Naive thymus-derived CD4-positive, alpha-beta T cell (primary cell): ENCODE results near the gene NOL9. TPM values are rescaled to one million over a fixed set of nuclear protein-coding genes. Genes with fewer than 3 reads are reported as not detected.
A peak's percentile ranks its signal among the peaks of the same experiment; 100 is the strongest.
"Not testable (repeated sequence)": the region's sequence is repeated elsewhere in the genome, so short reads cannot be mapped to it uniquely, and the experiment has no call there.

ENCODE experiments used
- ATAC-seq: fragments of 150-1000 bp; cut with Tn5 transposase; 2 replicates; pipeline ENCODE4 v1.10.0; 2021; ENCODE audit warnings: mild to moderate bottlenecking, moderate library complexity
- CTCF ChIA-PET: fragments of 350-600 bp; sonication (Branson Sonifier 250); formaldehyde crosslinking; loops from one replicate; lab custom pipeline; 2021; ENCODE audit warnings: antibody characterized with exemption; lab: Charles Lee
- POLR2A ChIA-PET: fragments of 350-600 bp; sonication (Branson Sonifier 250); formaldehyde crosslinking; loops from one replicate; lab custom pipeline; 2021; ENCODE audit warnings: antibody characterized with exemption, inconsistent platforms; lab: Charles Lee
- DNase-seq, 9 donors: peaks; one replicate each; pipeline versions ENCODE4 v3.0.0 to v3.0.0-alpha.2; 2020 to 2022; ENCODE audit warnings: mixed read lengths in 1 of 9
- H3K27ac ChIP-seq: one replicate; pipeline ENCODE4 v1.7.0; 2013; ENCODE audit warnings: mild to moderate bottlenecking, low read depth, low read length, moderate library complexity
- H3K27me3 ChIP-seq, 2 donors: one replicate each; pipeline ENCODE4 v1.7.0; 2013; ENCODE audit warnings: low read length in 2 of 2, mild to moderate bottlenecking in 2 of 2, moderate library complexity in 2 of 2; ENCODE audit not compliant: control insufficient read depth in 2 of 2, insufficient read depth in 2 of 2
- H3K36me3 ChIP-seq, 3 experiments: 1 replicate in 2 of 3; 2 replicates in 1 of 3; pipeline ENCODE4 v1.7.0; 2013; ENCODE audit warnings: low read length in 3 of 3, mild to moderate bottlenecking in 3 of 3, moderate library complexity in 1 of 3; ENCODE audit not compliant: insufficient read depth in 3 of 3, control insufficient read depth in 2 of 3
- H3K4me1 ChIP-seq, 2 donors: one replicate each; pipeline ENCODE4 v1.7.0; 2013; ENCODE audit warnings: low read length in 2 of 2, mild to moderate bottlenecking in 2 of 2, moderate library complexity in 1 of 2; ENCODE audit not compliant: control insufficient read depth in 2 of 2, insufficient read depth in 2 of 2
- H3K4me3 ChIP-seq: 2 replicates; pipeline ENCODE4 v1.7.0; 2013; ENCODE audit warnings: mild to moderate bottlenecking, low read length
- H3K9me3 ChIP-seq, 3 experiments: 1 replicate in 2 of 3; 2 replicates in 1 of 3; pipeline ENCODE4 v1.7.0; 2013; ENCODE audit warnings: low read length in 3 of 3; ENCODE audit not compliant: control insufficient read depth in 2 of 3
- H3K27ac Mint-ChIP-seq, 9 donors: one replicate each; pipeline ENCODE4 v1.8.0; 2020 to 2022; ENCODE audit warnings: mixed read lengths in 9 of 9, mild to moderate bottlenecking in 8 of 9, moderate library complexity in 5 of 9, inconsistent platforms in 2 of 9
- H3K27me3 Mint-ChIP-seq, 5 donors: one replicate each; pipeline ENCODE4 v1.8.0; 2021 to 2022; ENCODE audit warnings: mixed read lengths in 5 of 5, mild to moderate bottlenecking in 1 of 5
- H3K36me3 Mint-ChIP-seq, 5 donors: one replicate each; pipeline ENCODE4 v1.8.0; 2020 to 2022; ENCODE audit warnings: mixed read lengths in 5 of 5, mild to moderate bottlenecking in 3 of 5, inconsistent platforms in 1 of 5
- H3K4me1 Mint-ChIP-seq, 7 donors: one replicate each; pipeline ENCODE4 v1.8.0; 2020 to 2022; ENCODE audit warnings: mixed read lengths in 7 of 7, mild to moderate bottlenecking in 3 of 7, inconsistent platforms in 1 of 7
- H3K4me3 Mint-ChIP-seq, 10 donors: one replicate each; pipeline ENCODE4 v1.8.0; 2020 to 2022; ENCODE audit warnings: mild to moderate bottlenecking in 10 of 10, mixed read lengths in 10 of 10, moderate library complexity in 6 of 10, inconsistent platforms in 2 of 10
- H3K9me3 Mint-ChIP-seq, 11 donors: one replicate each; pipeline ENCODE4 v1.8.0; 2020 to 2022; ENCODE audit warnings: mixed read lengths in 11 of 11, mild to moderate bottlenecking in 4 of 11, inconsistent platforms in 1 of 11, moderate library complexity in 1 of 11
- intact Hi-C, 2 donors: fragments of 100-400 bp; cut with micrococcal nuclease; formaldehyde crosslinking; loops; one replicate each; pipeline ENCODE4 v1.15.1; 2023
- polyA plus RNA-seq, 2 donors: library from polyadenylated mRNA; unstranded; fragments of 300-500 nt; fragmentation: Illumina TruSeq; gene quantifications; one replicate each; pipeline ENCODE4 v1.2.3, GENCODE V29; 2021
- total RNA-seq, 6 experiments: library from RNA in 5 of 6; stranded (reverse) in 5 of 6; gene quantifications; 1 replicate in 5 of 6; 2 replicates in 1 of 6; pipeline ENCODE4 v1.2.3 and lab custom pipeline; 2021 to 2026

Gene NOL9
- total and polyA plus RNA-seq, 7 experiments from 2014 or later, result 13.4 to 80.6 (median 57.4) TPM

GRCh38 chr1:6601049-6601922 lies 47.0 kb upstream of the NOL9 start:
- Histone ChIP-seq H3K4me3 (peak overlapping the region; percentile 98), H3K27me3 (no peaks in the 10 kb centered on the region), H3K36me3 (peaks cover 0 to 31% (median 16%) of the 10 kb centered on the region in 3 experiments), H3K4me1 (peaks cover 37 to 43% of the 10 kb centered on the region in 2 donors), H3K27ac (peak overlapping the region; percentile 94), H3K9me3 (no peaks in the 10 kb centered on the region)
- peak overlapping the region; percentile 89 to 99 (median 96) for H3K4me3 Mint-ChIP-seq
- H3K4me1 Mint-ChIP-seq, result peaks cover 13 to 53% (median 42%) of the 10 kb centered on the region in 7 donors
- H3K27ac Mint-ChIP-seq, result peak overlapping the region; percentile 88 to 97 (median 93)
- H3K9me3 Mint-ChIP-seq, result peaks cover 0 to 2% (median 0%) of the 10 kb centered on the region in 11 donors
- ChIA-PET POLR2A (interaction anchor here (0.6 to 15.1 kb wide), 25 partner anchors 7 to 402 kb away, joined by 3 to 246 read pairs (median 4); partner anchors contain the start of genes NOL9, PHF13, PLEKHG5 and TAS1R1), CTCF (interaction anchor here (0.7 to 3.6 kb wide), 6 partner anchors 11 to 111 kb away, joined by 3 to 17 read pairs (median 4); partner anchors contain the start of genes NOL9, PLEKHG5, TAS1R1 and THAP3)
- H3K27me3 Mint-ChIP-seq, result no peaks in the 10 kb centered on the region
- intact Hi-C loops, result loop anchor here (1.0 to 5.0 kb wide), 9 partner anchors 21 to 609 kb away; partner anchors contain the start of genes NPHP4 (in 2 of the 2), ACOT7 (in 1 of the 2), CAMTA1 (in 1 of the 2) and ICMT (in 1 of the 2)
- peak in 7 of 9 donors; percentile 37 to 78 (median 57) for DNase-seq
- peak; percentile 58 for ATAC-seq
- peaks cover 0 to 10% (median 0%) of the 10 kb centered on the region in 5 donors for H3K36me3 Mint-ChIP-seq

- Histone ChIP-seq H3K9me3 (no peaks in the 10 kb centered on the region), H3K27me3 (no peaks in the 10 kb centered on the region), H3K36me3 (peaks cover 0 to 38% (median 16%) of the 10 kb centered on the region in 3 experiments), H3K4me1 (peaks cover 37 to 46% of the 10 kb centered on the region in 2 donors), H3K27ac (peak overlapping the region; percentile 94), H3K4me3 (peak overlapping the region; percentile 98)
- intact Hi-C loops, result loop anchor here (1.0 to 5.0 kb wide), 9 partner anchors 20 to 608 kb away; partner anchors contain the start of genes NPHP4 (in 2 of the 2), ACOT7 (in 1 of the 2), CAMTA1 (in 1 of the 2) and ICMT (in 1 of the 2)
- H3K4me1 Mint-ChIP-seq, result peaks cover 13 to 61% (median 49%) of the 10 kb centered on the region in 7 donors
- no peak for ATAC-seq
- peaks cover 0 to 16% (median 0%) of the 10 kb centered on the region in 5 donors for H3K36me3 Mint-ChIP-seq
- H3K9me3 Mint-ChIP-seq, result peaks cover 0 to 2% (median 0%) of the 10 kb centered on the region in 11 donors
- H3K27ac Mint-ChIP-seq, result peak overlapping the region; percentile 88 to 97 (median 93)
- ChIA-PET POLR2A (interaction anchor here (0.6 to 15.1 kb wide), 16 partner anchors 9 to 141 kb away, joined by 3 to 246 read pairs (median 10); partner anchors contain the start of genes NOL9, PHF13, PLEKHG5 and TAS1R1), CTCF (interaction anchor here (1.0 to 3.6 kb wide), 7 partner anchors 12 to 112 kb away, joined by 3 to 17 read pairs (median 7); partner anchors contain the start of genes NOL9, PLEKHG5, TAS1R1 and THAP3)
- no peaks in the 10 kb centered on the region for H3K27me3 Mint-ChIP-seq
- peak overlapping the region; percentile 89 to 99 (median 96) for H3K4me3 Mint-ChIP-seq
- DNase-seq, result no peak
These were observed 46.2 kb upstream of the NOL9 start for GRCh38 chr1:6600410-6601048.

- not testable (repeated sequence) for ATAC-seq, H3K9me3 ChIP-seq, DNase-seq, H3K27me3 Mint-ChIP-seq, H3K9me3 Mint-ChIP-seq, H3K27me3 ChIP-seq
- Mint-ChIP-seq H3K36me3 (peaks cover 0 to 21% (median 4%) of the 10 kb centered on the region in 5 donors), H3K4me1 (peaks cover 13 to 66% (median 49%) of the 10 kb centered on the region in 7 donors), H3K27ac (peak overlapping the region; percentile 65 to 97 (median 93)), H3K4me3 (peak overlapping the region; percentile 89 to 99 (median 96))
- H3K4me3 ChIP-seq, result peak overlapping the region; percentile 98
- peaks cover 0 to 44% (median 16%) of the 10 kb centered on the region in 3 experiments for H3K36me3 ChIP-seq
- peak overlapping the region; percentile 94 for H3K27ac ChIP-seq
- ChIA-PET POLR2A (interaction anchor here (0.7 to 15.1 kb wide), 16 partner anchors 8 to 140 kb away, joined by 3 to 246 read pairs (median 10); partner anchors contain the start of genes NOL9, PHF13, TAS1R1 and THAP3), CTCF (interaction anchor here (1.0 to 3.6 kb wide), 8 partner anchors 12 to 112 kb away, joined by 3 to 17 read pairs (median 6); partner anchors contain the start of genes NOL9, PLEKHG5, TAS1R1 and THAP3)
- peaks cover 37 to 46% of the 10 kb centered on the region in 2 donors for H3K4me1 ChIP-seq
- intact Hi-C loops, result loop anchor here (2.0 to 5.0 kb wide), 8 partner anchors 55 to 608 kb away; partner anchors contain the start of genes NPHP4 (in 2 of the 2), ACOT7 (in 1 of the 2), CAMTA1 (in 1 of the 2) and ICMT (in 1 of the 2)
These were observed 45.7 kb upstream of the NOL9 start for GRCh38 chr1:6599991-6600390.

- H3K9me3 Mint-ChIP-seq, result peaks cover 0 to 2% (median 0%) of the 10 kb centered on the region in 11 donors
- peaks cover 0 to 50% (median 16%) of the 10 kb centered on the region in 3 experiments for H3K36me3 ChIP-seq
- peaks cover 13 to 67% (median 48%) of the 10 kb centered on the region in 7 donors for H3K4me1 Mint-ChIP-seq
- peak overlapping the region; percentile 89 to 99 (median 96) for H3K4me3 Mint-ChIP-seq
- intact Hi-C loops, result no loop called here
- ATAC-seq (no peak), DNase-seq (peak in 8 of 9 donors; percentile 38 to 69 (median 61))
- H3K4me1 ChIP-seq, result peaks cover 30 to 45% of the 10 kb centered on the region in 2 donors
- H3K27me3 ChIP-seq, result no peaks in the 10 kb centered on the region
- H3K27ac ChIP-seq, result peak overlapping the region; percentile 94
- no peaks in the 10 kb centered on the region for H3K9me3 ChIP-seq
- peak overlapping the region; percentile 59 to 97 (median 88) for H3K27ac Mint-ChIP-seq
- no peaks in the 10 kb centered on the region for H3K27me3 Mint-ChIP-seq
- ChIA-PET CTCF (interaction anchor here (1.0 to 2.0 kb wide), 8 partner anchors 13 to 111 kb away, joined by 3 to 9 read pairs (median 6); partner anchors contain the start of genes PLEKHG5, THAP3 and ZBTB48), POLR2A (interaction anchor here (0.6 to 15.1 kb wide), 17 partner anchors 8 to 139 kb away, joined by 3 to 246 read pairs (median 9); partner anchors contain the start of genes NOL9, PHF13, TAS1R1 and THAP3)
- peak overlapping the region; percentile 72 for H3K4me3 ChIP-seq
- H3K36me3 Mint-ChIP-seq, result peaks cover 0 to 24% (median 5%) of the 10 kb centered on the region in 5 donors
These were observed 45.0 kb upstream of the NOL9 start for GRCh38 chr1:6599141-6599975.

DNA sequence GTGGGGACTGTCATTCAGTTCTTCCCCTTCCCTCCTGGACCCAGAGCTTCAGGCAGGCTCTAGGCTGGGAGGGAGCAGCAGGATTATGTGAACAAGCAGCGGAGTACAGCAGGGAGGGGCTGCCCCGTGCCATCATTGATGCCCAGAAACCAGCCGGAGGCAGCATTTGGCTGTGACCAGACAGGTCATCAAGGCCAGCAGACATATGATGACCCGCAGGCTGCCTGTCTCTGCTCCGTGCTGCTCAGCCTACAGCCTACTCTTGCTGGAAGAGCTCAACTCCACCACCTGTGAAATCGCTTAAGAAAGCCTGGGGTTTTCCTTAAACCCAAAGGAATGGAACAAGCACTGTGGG lies 43.4 kb upstream of the NOL9 start:
- peaks cover 0 to 24% (median 5%) of the 10 kb centered on the region in 5 donors for H3K36me3 Mint-ChIP-seq
- DNase-seq, result no peak
- ChIA-PET CTCF (interaction anchor here (0.5 to 2.0 kb wide), 4 partner anchors 20 to 94 kb away, joined by 3 to 7 read pairs (median 3); no protein-coding TSS in a partner anchor), POLR2A (interaction anchor here (0.6 to 15.1 kb wide), 7 partner anchors 9 to 55 kb away, joined by 3 to 246 read pairs (median 3); partner anchors contain the start of genes THAP3 and ZBTB48)
- no peaks in the 10 kb centered on the region for H3K27me3 Mint-ChIP-seq
- peaks cover 24 to 36% of the 10 kb centered on the region in 2 donors for H3K4me1 ChIP-seq
- H3K9me3 Mint-ChIP-seq, result peaks cover 0 to 2% (median 0%) of the 10 kb centered on the region in 11 donors
- no peaks in the 10 kb centered on the region for H3K27me3 ChIP-seq
- peak overlapping the region in 1 of 9 donors; percentile 21 for H3K27ac Mint-ChIP-seq
- ATAC-seq, result no peak
- no peak overlapping the region for H3K27ac ChIP-seq
- intact Hi-C loops, result no loop called here
- H3K4me1 Mint-ChIP-seq, result peaks cover 6 to 60% (median 39%) of the 10 kb centered on the region in 7 donors
- H3K9me3 ChIP-seq, result no peaks in the 10 kb centered on the region
- no peak overlapping the region for H3K4me3 ChIP-seq
- H3K36me3 ChIP-seq, result peaks cover 0 to 63% (median 16%) of the 10 kb centered on the region in 3 experiments
- H3K4me3 Mint-ChIP-seq, result peak overlapping the region in 5 of 10 donors; percentile 27 to 96 (median 43)
